NCI-H446 (cell line): Measurements from ENCODE around the gene CRACR2A.

Experiments
- DNase-seq, 2 experiments: peaks; one replicate each; lab custom pipeline; 2025; lab: John Stamatoyannopoulos, UW

Gene CRACR2A

GRCh38 chr12:3681595-3682061 lies 71.3 kb downstream of the CRACR2A start:
- no peak for DNase-seq

- no peak for DNase-seq
Observed at GRCh38 chr12:3680919-3681594, 71.9 kb downstream of the CRACR2A start.

- no peak for DNase-seq
Observed at GRCh38 chr12:3679831-3680230, 73.1 kb downstream of the CRACR2A start.

GRCh38 chr12:3677609-3678008 lies 75.3 kb downstream of the CRACR2A start:
- no peak for DNase-seq

- DNase-seq, result no peak
Observed at GRCh38 chr12:3673981-3674708, 78.8 kb downstream of the CRACR2A start.

- no peak for DNase-seq
Observed at GRCh38 chr12:3672113-3672509, 80.8 kb downstream of the CRACR2A start.

GRCh38 chr12:3671330-3672112 lies 81.4 kb downstream of the CRACR2A start:
- DNase-seq, result no peak

GRCh38 chr12:3670083-3670620 lies 82.8 kb downstream of the CRACR2A start:
- DNase-seq, result no peak

- DNase-seq, result no peak
Observed at GRCh38 chr12:3669594-3669993, 83.3 kb downstream of the CRACR2A start.

- no peak for DNase-seq
Observed at GRCh38 chr12:3668479-3669165, 84.3 kb downstream of the CRACR2A start.

- no peak for DNase-seq
Observed at GRCh38 chr12:3667485-3667884, 85.4 kb downstream of the CRACR2A start.

GRCh38 chr12:3666441-3666840 lies 86.5 kb downstream of the CRACR2A start:
- no peak for DNase-seq

GRCh38 chr12:3662521-3662921 lies 90.4 kb downstream of the CRACR2A start:
- no peak for DNase-seq

- no peak for DNase-seq
Observed at GRCh38 chr12:3661028-3661427, 91.9 kb downstream of the CRACR2A start.

GRCh38 chr12:3658327-3659163 lies 94.4 kb downstream of the CRACR2A start:
- peak in 1 of 2 experiments; percentile 3 for DNase-seq

GRCh38 chr12:3656946-3657622 lies 95.8 kb downstream of the CRACR2A start:
- DNase-seq, result no peak

GRCh38 chr12:3655328-3655900 lies 97.5 kb downstream of the CRACR2A start:
- DNase-seq, result no peak

GRCh38 chr12:3651585-3652424 lies 101.1 kb downstream of the CRACR2A start:
- DNase-seq, result no peak

- DNase-seq, result no peak
Observed at GRCh38 chr12:3647504-3647903, 105.4 kb downstream of the CRACR2A start.
